HG03108 (cell line): ENCODE data around the gene PAQR4.
"Not testable (repeated sequence)": the region's sequence is repeated elsewhere in the genome, so short reads cannot be mapped to it uniquely, and the experiment has no call there.

Experiments
- ATAC-seq: cut with Tn5 transposase; IDR thresholded peaks from one replicate; pipeline ENCODE4 v1.9.1; 2021; ENCODE audit warnings: moderate library complexity; ENCODE audit not compliant: unreplicated experiment

Gene PAQR4

GRCh38 chr16:2942045-2942444, 27.1 kb upstream of the PAQR4 start:
- ATAC-seq = no peak

- not testable (repeated sequence) for ATAC-seq
These were observed 25.4 kb upstream of the PAQR4 start for GRCh38 chr16:2943716-2944115.

DNA sequence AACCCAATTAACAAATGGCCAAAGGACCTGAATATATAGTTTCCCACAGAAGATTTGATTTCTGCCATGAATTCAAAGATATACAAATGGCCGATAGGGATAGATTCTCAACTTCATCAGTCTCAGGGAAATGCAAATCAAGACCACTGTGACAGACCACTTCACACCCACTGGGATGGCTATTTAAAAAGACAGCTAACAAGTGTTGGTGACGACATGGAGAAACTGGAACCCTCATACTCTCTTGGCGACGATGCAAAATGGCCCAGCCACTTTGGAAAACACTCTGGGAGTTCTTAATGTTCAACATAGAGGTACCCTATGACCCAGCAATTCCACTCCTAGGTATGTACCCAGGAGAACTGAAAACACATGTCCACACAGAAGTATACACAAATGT, 22.5 kb upstream of the PAQR4 start:
- no peak for ATAC-seq

DNA sequence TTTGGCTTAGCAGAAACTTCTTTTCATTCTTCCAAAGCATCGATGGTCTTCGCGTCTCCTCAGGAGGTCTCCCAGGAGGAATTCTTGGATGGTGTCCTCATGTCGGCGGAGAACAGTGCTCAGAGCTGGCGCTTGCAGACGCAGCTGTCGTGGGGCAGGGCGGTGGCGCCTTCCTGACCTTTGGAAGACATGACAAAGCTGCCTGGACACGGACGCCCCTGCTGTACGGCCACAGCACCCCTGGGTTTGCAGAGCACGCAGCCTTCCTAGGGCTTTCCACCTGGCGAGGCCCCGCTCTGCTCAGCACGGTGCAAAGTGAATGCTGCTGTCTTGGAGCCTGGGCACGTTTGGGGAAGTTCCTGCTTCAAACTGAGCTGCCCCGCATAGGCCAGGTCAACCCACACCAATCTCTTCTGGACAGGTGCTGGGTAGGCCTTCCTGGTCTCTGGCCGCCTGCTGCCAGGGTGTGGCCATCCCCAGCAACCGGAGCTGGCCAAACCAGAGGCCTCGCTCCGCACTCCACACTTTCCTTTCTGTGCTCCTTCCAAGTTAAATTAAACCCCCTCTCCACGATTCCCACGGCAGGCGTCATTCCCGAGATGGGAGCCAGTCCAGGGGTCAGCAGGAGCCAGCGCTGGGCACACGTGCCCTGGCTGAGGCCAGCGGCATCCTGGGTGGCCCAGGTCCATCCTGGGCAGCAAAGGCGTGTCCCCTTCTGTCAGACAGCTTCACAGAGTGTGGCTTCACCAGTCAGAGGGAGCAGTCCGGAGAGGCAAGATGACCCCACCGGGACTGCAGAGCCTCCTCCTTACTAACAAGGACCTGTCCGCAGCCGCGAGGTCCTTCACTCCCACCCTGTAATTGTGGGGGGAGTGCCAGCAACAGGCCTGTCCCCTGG, 20.1 kb upstream of the PAQR4 start:
- no peak for ATAC-seq

- ATAC-seq = no peak
These were observed 19.3 kb upstream of the PAQR4 start for GRCh38 chr16:2949705-2950352.

- no peak for ATAC-seq
These were observed 18.8 kb upstream of the PAQR4 start for GRCh38 chr16:2950353-2950724.

GRCh38 chr16:2950773-2951172, 18.4 kb upstream of the PAQR4 start:
- no peak for ATAC-seq

GRCh38 chr16:2952679-2953078, 16.5 kb upstream of the PAQR4 start:
- ATAC-seq = no peak

DNA sequence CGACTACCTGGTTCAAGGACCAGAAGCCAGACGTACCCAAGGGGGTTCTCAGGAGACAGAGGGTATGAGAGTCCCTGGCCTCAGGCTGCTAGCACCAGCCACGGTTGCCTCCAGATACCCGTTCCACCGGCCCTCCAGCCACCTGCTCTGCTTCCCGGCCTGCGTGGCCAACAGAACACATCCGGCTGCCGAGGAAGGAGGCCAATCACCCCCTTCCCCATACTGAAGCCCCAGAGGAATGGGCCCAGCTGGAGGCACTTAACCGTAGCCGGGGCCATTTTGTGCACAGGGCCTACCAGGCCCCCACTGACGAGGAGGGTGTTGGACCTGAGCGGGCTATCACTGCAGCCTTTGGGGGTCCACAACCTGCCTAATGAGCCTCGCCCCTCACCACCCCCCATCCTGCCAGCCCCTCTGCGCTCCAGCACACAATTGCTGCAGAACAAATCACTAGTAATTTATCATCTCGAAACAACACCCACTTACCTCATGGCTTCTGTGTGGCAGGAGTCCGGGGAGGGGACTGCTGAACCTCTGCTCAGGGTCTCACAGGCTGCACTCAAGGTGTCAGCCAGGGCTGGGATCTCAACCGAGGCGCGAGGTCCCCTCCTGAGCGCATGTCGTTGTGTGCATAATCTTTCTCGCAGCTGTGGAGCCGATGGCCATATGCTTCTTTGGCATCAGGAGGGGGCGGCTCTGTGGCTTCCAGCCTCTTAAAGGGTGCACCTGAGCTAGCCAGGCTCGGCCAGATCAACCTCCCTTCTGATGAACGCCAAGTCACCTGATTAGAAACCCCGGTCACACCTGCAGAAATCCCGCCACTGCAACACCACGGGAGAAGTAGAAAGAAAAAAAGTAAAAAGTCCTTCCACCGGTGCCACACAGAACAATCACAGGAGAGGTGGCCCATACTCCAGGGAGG, 15.2 kb upstream of the PAQR4 start:
- ATAC-seq = no peak

DNA sequence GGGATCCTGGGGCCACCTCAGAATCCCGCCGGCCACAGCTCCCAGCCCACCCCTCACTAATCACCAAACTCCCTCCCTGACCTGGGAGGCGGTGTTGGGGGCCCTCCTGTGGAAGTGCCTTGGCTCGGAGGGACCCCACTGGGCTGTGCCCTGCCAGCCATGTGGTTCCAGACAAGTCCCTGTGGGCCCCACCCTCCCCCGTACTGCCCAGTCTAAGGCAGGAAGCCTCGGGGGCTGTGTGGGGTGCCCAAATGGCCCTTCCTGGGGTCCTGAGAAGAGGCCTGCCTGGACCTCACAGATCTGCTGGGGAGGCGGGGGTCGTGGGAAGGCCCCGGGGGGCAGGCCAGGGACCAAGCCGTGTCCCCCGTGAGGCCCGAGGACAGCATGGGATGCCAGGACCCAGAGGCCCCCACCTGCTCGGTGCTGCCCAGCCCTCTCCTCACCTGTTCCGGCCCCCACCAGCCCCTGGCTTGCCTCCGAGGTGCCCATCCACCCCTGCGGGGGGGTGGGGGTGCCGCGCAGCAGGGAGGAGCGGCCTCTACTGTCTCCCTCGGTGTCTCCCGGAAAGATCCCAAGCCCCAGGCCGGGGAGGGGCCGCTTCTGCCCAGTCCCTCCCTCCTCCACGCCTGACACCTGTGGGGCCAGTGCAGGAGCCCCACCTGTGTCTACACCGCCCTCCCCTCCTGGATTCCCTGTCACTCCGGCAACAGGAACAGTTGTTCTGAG, 14.3 kb upstream of the PAQR4 start:
- no peak for ATAC-seq

- no peak for ATAC-seq
These were observed 13.7 kb upstream of the PAQR4 start for GRCh38 chr16:2955438-2955778.

DNA sequence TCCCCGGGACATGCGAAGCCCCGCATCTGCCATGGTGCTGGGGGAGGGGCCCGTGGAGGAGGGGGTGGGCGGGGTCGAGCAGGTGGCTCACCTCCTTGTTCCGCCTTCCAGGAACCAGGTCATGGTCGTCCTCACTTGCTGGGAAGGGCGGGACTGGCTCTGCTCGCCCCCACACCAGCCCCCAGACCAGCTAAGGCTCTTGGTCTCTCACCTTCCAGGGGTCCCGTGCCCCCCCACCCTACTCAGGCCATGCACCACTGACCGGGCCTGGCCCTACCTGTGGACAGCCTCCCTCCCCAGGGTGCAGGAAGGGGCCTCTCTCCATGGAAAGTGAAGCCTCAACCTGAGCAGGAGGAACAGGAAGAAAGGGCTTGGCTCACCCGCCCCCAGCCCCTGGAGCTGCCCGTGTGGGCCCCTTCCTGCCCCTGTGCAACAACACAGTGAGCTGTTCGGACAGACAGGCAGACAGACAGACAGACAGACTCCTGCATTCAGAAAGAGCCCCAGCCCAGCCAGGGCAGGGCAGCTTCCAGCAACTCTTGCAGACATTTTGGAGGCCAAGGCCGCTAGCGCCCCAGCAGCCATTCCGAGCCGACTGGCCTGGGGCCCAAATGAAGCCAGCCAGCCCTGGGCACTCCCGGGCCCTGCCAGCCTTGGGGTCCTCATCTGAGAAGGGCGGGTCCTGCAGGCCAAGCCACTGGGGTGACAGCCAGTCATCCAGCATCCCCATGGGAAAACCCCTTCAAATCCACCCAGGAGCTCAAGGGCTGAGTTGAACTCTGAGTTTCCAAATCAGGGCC, 13.2 kb upstream of the PAQR4 start:
- ATAC-seq = no peak

- ATAC-seq = no peak
These were observed 12.6 kb upstream of the PAQR4 start for GRCh38 chr16:2956579-2956956.

GRCh38 chr16:2959206-2959605, 9.9 kb upstream of the PAQR4 start:
- no peak for ATAC-seq

GRCh38 chr16:2960183-2961010, 8.8 kb upstream of the PAQR4 start:
- no peak for ATAC-seq

- ATAC-seq = no peak
These were observed 6.6 kb upstream of the PAQR4 start for GRCh38 chr16:2962334-2963073.

- ATAC-seq = no peak
These were observed 6.0 kb upstream of the PAQR4 start for GRCh38 chr16:2963074-2963722.
